A673 (cell line): Measurements from ENCODE around the gene ATF4. TPM values are rescaled to one million over a fixed set of nuclear protein-coding genes. Genes with fewer than 3 reads are reported as not detected.

Source experiments
- BruUV-seq: library from RNA; stranded (reverse); fragments of 400-500 nt; replicated peaks from 2 replicates; lab custom pipeline; 2021; lab: Mats Ljungman, UMichigan
- CTCF ChIA-PET: fragments of 300-600 bp; sonication (Branson Sonifier 250); formaldehyde crosslinking; loops from one replicate; lab custom pipeline; 2022; ENCODE audit warnings: antibody characterized with exemption; lab: Charles Lee
- POLR2A ChIA-PET: fragments of 300-600 bp; sonication (Branson Sonifier 250); formaldehyde crosslinking; loops from one replicate; lab custom pipeline; 2022; ENCODE audit warnings: antibody characterized with exemption; ENCODE audit not compliant: low non-redundant PET; lab: Charles Lee
- DNase-seq: peaks from one replicate; pipeline ENCODE4 v3.0.0-alpha.2; 2015; ENCODE audit warnings: low spot score
- H3K27ac ChIP-seq: fragments of 200-600 bp; sonication (generic); 2 replicates; pipeline ENCODE4 v1.5.1; 2016; ENCODE audit warnings: mixed run types, low read depth, mild to moderate bottlenecking, mixed read lengths, antibody characterized with exemption, low read length; ENCODE audit not compliant: poor library complexity, severe bottlenecking
- H3K27me3 ChIP-seq: fragments of 200-600 bp; sonication (generic); replicated peaks from 2 replicates; pipeline ENCODE4 v1.6.1; 2017; ENCODE audit warnings: mixed run types, low read depth, mild to moderate bottlenecking, mixed read lengths, antibody characterized with exemption, low read length; ENCODE audit not compliant: insufficient read depth, poor library complexity
- H3K36me3 ChIP-seq: fragments of 200-600 bp; sonication (generic); 2 replicates; pipeline ENCODE4 v1.6.1; 2016; ENCODE audit warnings: mixed run types, mild to moderate bottlenecking, mixed read lengths, antibody characterized with exemption, low read length; ENCODE audit not compliant: insufficient read depth, poor library complexity, severe bottlenecking
- H3K4me1 ChIP-seq: fragments of 200-600 bp; sonication (generic); 2 replicates; pipeline ENCODE4 v1.6.1; 2017; ENCODE audit warnings: mixed run types, mild to moderate bottlenecking, mixed read lengths, antibody characterized with exemption, low read length; ENCODE audit not compliant: insufficient read depth, poor library complexity, severe bottlenecking
- H3K4me3 ChIP-seq: fragments of 200-600 bp; sonication (generic); 2 replicates; pipeline ENCODE4 v1.5.1; 2016; ENCODE audit warnings: low read depth, mixed run types, mild to moderate bottlenecking, mixed read lengths, low read length; ENCODE audit not compliant: poor library complexity, severe bottlenecking
- H3K9me3 ChIP-seq: fragments of 200-600 bp; sonication (generic); 2 replicates; pipeline ENCODE4 v1.6.1; 2016; ENCODE audit warnings: mixed run types, low read depth, mild to moderate bottlenecking, mixed read lengths, antibody characterized with exemption, low read length; ENCODE audit not compliant: poor library complexity, severe bottlenecking
- EZH2 ChIP-seq: fragments of 200-600 bp; sonication (generic); IDR thresholded peaks from 2 replicates; pipeline ENCODE4 v1.6.1; 2017; ENCODE audit warnings: borderline replicate concordance, low read depth, mild to moderate bottlenecking, mixed read lengths, antibody characterized with exemption, low read length; ENCODE audit not compliant: poor library complexity, severe bottlenecking
- intact Hi-C: fragments of 100-400 bp; cut with micrococcal nuclease; formaldehyde crosslinking; loops from one replicate; pipeline ENCODE4 v1.10.0; 2022; ENCODE audit not compliant: unreplicated experiment
- total RNA-seq: library from RNA; stranded (reverse); gene quantifications from 2 replicates; pipeline ENCODE4 v1.2.3, GENCODE V29; 2021
- TF ChIP-seq, protein P1 (sequence below): fragments of 300-800, 200-600 bp; sonication (generic); conservative IDR thresholded peaks from 2 replicates; pipeline ENCODE4 v1.5.1; 2017; ENCODE audit warnings: low read depth, mild to moderate bottlenecking, antibody characterized with exemption, low read length, moderate library complexity, mixed read lengths

The ATF4 gene
- total RNA-seq, 1 experiment from 2014 or later, result 476 TPM

DNA sequence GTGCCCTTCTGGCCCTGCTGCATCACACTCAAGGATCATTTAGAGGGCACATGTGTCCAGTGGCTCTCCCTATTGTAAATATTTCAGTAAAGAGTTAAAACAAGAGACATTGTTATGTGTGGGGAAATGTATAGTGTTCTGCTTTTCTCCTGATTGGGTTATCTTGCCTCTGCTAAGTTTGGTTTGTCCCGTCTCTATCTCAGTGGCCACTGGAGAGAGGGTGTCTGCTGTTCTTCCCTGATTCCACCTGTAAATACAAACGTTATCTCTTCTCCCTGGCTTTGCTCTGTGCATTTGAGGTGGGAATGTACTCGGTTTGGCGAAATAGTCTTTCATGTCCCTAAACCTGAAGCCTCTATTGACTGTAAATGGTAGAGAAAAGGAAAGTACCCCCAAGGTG, 12.0 kb upstream of the ATF4 start:
- BruUV-seq, result no TSS peak
- intact Hi-C loops, result no loop called here
- Histone ChIP-seq H3K27ac (no peak overlapping the region), H3K36me3 (peaks cover 81% of the 10 kb centered on the region), H3K4me3 (no peak overlapping the region), H3K9me3 (no peaks in the 10 kb centered on the region), H3K4me1 (peaks cover 4% of the 10 kb centered on the region), H3K27me3 (no peaks in the 10 kb centered on the region)
- TF ChIP-seq, protein P1, sequence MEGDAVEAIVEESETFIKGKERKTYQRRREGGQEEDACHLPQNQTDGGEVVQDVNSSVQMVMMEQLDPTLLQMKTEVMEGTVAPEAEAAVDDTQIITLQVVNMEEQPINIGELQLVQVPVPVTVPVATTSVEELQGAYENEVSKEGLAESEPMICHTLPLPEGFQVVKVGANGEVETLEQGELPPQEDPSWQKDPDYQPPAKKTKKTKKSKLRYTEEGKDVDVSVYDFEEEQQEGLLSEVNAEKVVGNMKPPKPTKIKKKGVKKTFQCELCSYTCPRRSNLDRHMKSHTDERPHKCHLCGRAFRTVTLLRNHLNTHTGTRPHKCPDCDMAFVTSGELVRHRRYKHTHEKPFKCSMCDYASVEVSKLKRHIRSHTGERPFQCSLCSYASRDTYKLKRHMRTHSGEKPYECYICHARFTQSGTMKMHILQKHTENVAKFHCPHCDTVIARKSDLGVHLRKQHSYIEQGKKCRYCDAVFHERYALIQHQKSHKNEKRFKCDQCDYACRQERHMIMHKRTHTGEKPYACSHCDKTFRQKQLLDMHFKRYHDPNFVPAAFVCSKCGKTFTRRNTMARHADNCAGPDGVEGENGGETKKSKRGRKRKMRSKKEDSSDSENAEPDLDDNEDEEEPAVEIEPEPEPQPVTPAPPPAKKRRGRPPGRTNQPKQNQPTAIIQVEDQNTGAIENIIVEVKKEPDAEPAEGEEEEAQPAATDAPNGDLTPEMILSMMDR, result no peak
- TF ChIP-seq EZH2, result no peak
- POLR2A ChIA-PET, result no interaction called here
- DNase-seq, result no peak
- CTCF ChIA-PET, result no interaction called here

DNA sequence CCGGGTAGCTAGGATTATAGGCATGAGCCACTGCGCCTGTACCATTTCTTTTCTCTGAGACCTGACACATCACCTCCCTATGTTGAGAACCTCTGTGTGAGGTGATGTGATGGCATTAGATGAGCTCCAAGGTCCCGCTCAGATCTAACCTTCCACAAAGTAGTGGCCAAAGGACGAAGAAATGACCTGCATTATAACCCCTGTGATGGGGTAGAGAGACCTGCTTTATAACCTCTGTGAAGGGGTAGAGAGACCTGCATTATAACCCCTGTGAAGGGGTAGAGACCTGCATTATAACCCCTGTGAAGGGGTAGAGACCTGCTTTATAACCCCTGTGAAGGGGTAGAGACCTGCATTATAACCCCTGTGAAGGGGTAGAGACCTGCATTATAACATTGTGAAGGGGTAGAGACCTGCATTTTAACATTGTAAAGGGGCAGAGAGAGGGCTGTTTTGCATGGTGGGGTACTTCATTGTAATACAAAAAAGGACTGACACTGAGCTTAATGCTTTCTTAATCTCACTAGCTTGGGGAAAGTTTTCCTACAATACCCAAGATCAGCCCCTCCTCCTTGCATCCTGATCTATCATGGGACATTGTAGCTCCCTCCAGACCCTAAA, 9.7 kb upstream of the ATF4 start:
- POLR2A ChIA-PET, result interaction anchor here (0.7 kb wide), 1 partner anchor 192 kb away, joined by 3 read pairs; no protein-coding TSS in a partner anchor
- H3K27me3 ChIP-seq, result no peaks in the 10 kb centered on the region
- H3K4me3 ChIP-seq, result no peak overlapping the region
- CTCF ChIA-PET, result interaction anchor here (1.0 kb wide), 1 partner anchor 8 kb away, joined by 3 read pairs; the partner anchor contains the start of gene MIEF1
- H3K9me3 ChIP-seq, result no peaks in the 10 kb centered on the region
- H3K36me3 ChIP-seq, result peaks cover 85% of the 10 kb centered on the region
- TF ChIP-seq, protein P1, result no peak
- no peak for TF ChIP-seq EZH2
- no peak overlapping the region for H3K27ac ChIP-seq
- no TSS peak for BruUV-seq
- no peaks in the 10 kb centered on the region for H3K4me1 ChIP-seq
- intact Hi-C loops, result no loop called here
- no peak for DNase-seq

DNA sequence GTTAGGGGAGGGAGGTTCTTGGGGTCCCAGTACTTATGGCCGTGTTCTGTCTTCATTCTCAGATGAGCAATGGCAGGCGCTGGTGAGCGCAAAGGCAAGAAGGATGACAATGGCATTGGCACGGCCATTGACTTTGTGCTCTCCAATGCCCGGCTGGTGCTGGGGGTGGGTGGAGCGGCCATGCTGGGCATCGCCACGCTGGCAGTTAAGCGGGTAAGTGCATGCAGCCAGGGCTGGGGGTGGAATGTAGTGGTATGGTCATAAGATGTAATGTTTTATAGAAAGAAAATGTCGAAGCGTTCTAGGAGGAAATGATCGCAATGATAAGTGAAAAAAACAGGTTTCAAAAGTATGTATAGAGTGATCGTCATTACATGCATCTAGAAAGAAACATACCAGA, 9.1 kb upstream of the ATF4 start:
- intact Hi-C loops, result no loop called here
- Histone ChIP-seq H3K27me3 (no peaks in the 10 kb centered on the region), H3K9me3 (no peaks in the 10 kb centered on the region), H3K27ac (no peak overlapping the region), H3K4me1 (no peaks in the 10 kb centered on the region), H3K36me3 (peaks cover 85% of the 10 kb centered on the region), H3K4me3 (no peak overlapping the region)
- POLR2A ChIA-PET, result no interaction called here
- no TSS peak for BruUV-seq
- no peak for TF ChIP-seq EZH2
- TF ChIP-seq, protein P1, result no peak
- DNase-seq, result no peak
- CTCF ChIA-PET, result interaction anchor here (1.0 kb wide), 1 partner anchor 9 kb away, joined by 3 read pairs; the partner anchor contains the start of gene MIEF1
